ENCODE measurements around the gene LMOD1.
A peak's percentile ranks its signal among the peaks of the same experiment; 100 is the strongest.
"Not testable (repeated sequence)": the region's sequence is repeated elsewhere in the genome, so short reads cannot be mapped to it uniquely, and the experiment has no call there.

The LMOD1 gene

GRCh38 chr1:201941420-201942128, 4.8 kb downstream of the LMOD1 start:
- no peak overlapping the region for H3K4me3 ChIP-seq (ENCODE audit: control insufficient read depth in 1 of 7, extremely low read depth in 1 of 7, insufficient read depth in 4 of 7, low read depth in 2 of 7, low read length in 6 of 7)
- ChIA-PET POLR2A (no interaction called here), CTCF (interaction anchor here (1.4 to 6.3 kb wide), 2 partner anchors 31 to 45 kb away, joined by 4 to 45 read pairs; no protein-coding TSS in a partner anchor)
- H3K36me3 ChIP-seq (ENCODE audit: control insufficient read depth in 4 of 4, insufficient read depth in 4 of 4, low read length in 3 of 4), result no peaks in the 10 kb centered on the region
- H3K27ac ChIP-seq (ENCODE audit: insufficient read depth in 1 of 2, low read depth in 1 of 2, low read length in 2 of 2, poor library complexity in 1 of 2, severe bottlenecking in 2 of 2), result peak overlapping the region in 1 of 2 experiments; percentile 47
- H3K27me3 ChIP-seq (replicated peaks in 2 of 5; ENCODE audit: control insufficient read depth in 4 of 5, insufficient read depth in 5 of 5, low read length in 4 of 5), result peaks cover 8 to 31% (median 13%) of the 10 kb centered on the region in 5 experiments
- H3K9me3 ChIP-seq (ENCODE audit: control extremely low read depth in 1 of 5, control insufficient read depth in 4 of 5, insufficient read depth in 2 of 5, low read depth in 1 of 5, low read length in 4 of 5), result no peaks in the 10 kb centered on the region
- peaks cover 0 to 9% (median 6%) of the 10 kb centered on the region in 4 experiments for H3K4me1 ChIP-seq (ENCODE audit: control extremely low read depth in 1 of 4, control insufficient read depth in 4 of 4, insufficient read depth in 4 of 4, low read length in 3 of 4)
- no peak for DNase-seq
- 95% methylated on average over 12 of the region's 18 CpGs for WGBS (ENCODE audit: insufficient coverage)

- POLR2A ChIA-PET, result interaction anchor here (0.6 kb wide), 1 partner anchor 17 kb away, joined by 4 read pairs; no protein-coding TSS in a partner anchor
- 100% methylated on average over 9 of the region's 10 CpGs for WGBS (ENCODE audit: insufficient coverage)
- not testable (repeated sequence) for H3K4me3 ChIP-seq (ENCODE audit: control insufficient read depth in 1 of 7, extremely low read depth in 1 of 7, insufficient read depth in 4 of 7, low read depth in 2 of 7, low read length in 6 of 7); H3K36me3 ChIP-seq (ENCODE audit: control insufficient read depth in 4 of 4, insufficient read depth in 4 of 4, low read length in 3 of 4); H3K9me3 ChIP-seq (ENCODE audit: control extremely low read depth in 1 of 5, control insufficient read depth in 4 of 5, insufficient read depth in 2 of 5, low read depth in 1 of 5, low read length in 4 of 5); H3K4me1 ChIP-seq (ENCODE audit: control extremely low read depth in 1 of 4, control insufficient read depth in 4 of 4, insufficient read depth in 4 of 4, low read length in 3 of 4); DNase-seq; H3K27ac ChIP-seq (ENCODE audit: insufficient read depth in 1 of 2, low read depth in 1 of 2, low read length in 2 of 2, poor library complexity in 1 of 2, severe bottlenecking in 2 of 2)
- CTCF ChIA-PET, result interaction anchor here (0.9 to 1.4 kb wide), 3 partner anchors 32 to 63 kb away, joined by 3 to 4 read pairs (median 3); no protein-coding TSS in a partner anchor
- peaks cover 2 to 19% (median 6%) of the 10 kb centered on the region in 5 experiments for H3K27me3 ChIP-seq (replicated peaks in 2 of 5; ENCODE audit: control insufficient read depth in 4 of 5, insufficient read depth in 5 of 5, low read length in 4 of 5)
Observed at GRCh38 chr1:201940316-201940715, 6.0 kb downstream of the LMOD1 start.

- no peaks in the 10 kb centered on the region for H3K9me3 ChIP-seq (ENCODE audit: control extremely low read depth in 1 of 5, control insufficient read depth in 4 of 5, insufficient read depth in 2 of 5, low read depth in 1 of 5, low read length in 4 of 5)
- peaks cover 0 to 2% (median 0%) of the 10 kb centered on the region in 4 experiments for H3K4me1 ChIP-seq (ENCODE audit: control extremely low read depth in 1 of 4, control insufficient read depth in 4 of 4, insufficient read depth in 4 of 4, low read length in 3 of 4)
- POLR2A ChIA-PET, result no interaction called here
- H3K27ac ChIP-seq (ENCODE audit: insufficient read depth in 1 of 2, low read depth in 1 of 2, low read length in 2 of 2, poor library complexity in 1 of 2, severe bottlenecking in 2 of 2), result no peak overlapping the region
- peaks cover 0 to 11% (median 2%) of the 10 kb centered on the region in 5 experiments for H3K27me3 ChIP-seq (replicated peaks in 2 of 5; ENCODE audit: control insufficient read depth in 4 of 5, insufficient read depth in 5 of 5, low read length in 4 of 5)
- 94% methylated on average over 5 of the region's 5 CpGs for WGBS (ENCODE audit: insufficient coverage)
- no peak overlapping the region for H3K4me3 ChIP-seq (ENCODE audit: control insufficient read depth in 1 of 7, extremely low read depth in 1 of 7, insufficient read depth in 4 of 7, low read depth in 2 of 7, low read length in 6 of 7)
- H3K36me3 ChIP-seq (ENCODE audit: control insufficient read depth in 4 of 4, insufficient read depth in 4 of 4, low read length in 3 of 4), result no peaks in the 10 kb centered on the region
- CTCF ChIA-PET, result interaction anchor here (0.9 to 1.2 kb wide), 2 partner anchors 44 to 63 kb away, joined by 3 read pairs; no protein-coding TSS in a partner anchor
- no peak for DNase-seq
Observed at GRCh38 chr1:201939574-201939973, 6.8 kb downstream of the LMOD1 start.

GRCh38 chr1:201939148-201939547, 7.2 kb downstream of the LMOD1 start:
- CTCF ChIA-PET, result interaction anchor here (0.9 to 1.2 kb wide), 5 partner anchors 12 to 71 kb away, joined by 3 read pairs; no protein-coding TSS in a partner anchor
- H3K4me3 ChIP-seq (ENCODE audit: control insufficient read depth in 1 of 7, extremely low read depth in 1 of 7, insufficient read depth in 4 of 7, low read depth in 2 of 7, low read length in 6 of 7), result no peak overlapping the region
- H3K36me3 ChIP-seq (ENCODE audit: control insufficient read depth in 4 of 4, insufficient read depth in 4 of 4, low read length in 3 of 4), result no peaks in the 10 kb centered on the region
- POLR2A ChIA-PET, result no interaction called here
- no peak overlapping the region for H3K27ac ChIP-seq (ENCODE audit: insufficient read depth in 1 of 2, low read depth in 1 of 2, low read length in 2 of 2, poor library complexity in 1 of 2, severe bottlenecking in 2 of 2)
- DNase-seq, result no peak
- peaks cover 0 to 7% (median 4%) of the 10 kb centered on the region in 5 experiments for H3K27me3 ChIP-seq (replicated peaks in 2 of 5; ENCODE audit: control insufficient read depth in 4 of 5, insufficient read depth in 5 of 5, low read length in 4 of 5)
- no peaks in the 10 kb centered on the region for H3K9me3 ChIP-seq (ENCODE audit: control extremely low read depth in 1 of 5, control insufficient read depth in 4 of 5, insufficient read depth in 2 of 5, low read depth in 1 of 5, low read length in 4 of 5)
- 98% methylated on average over 3 of the region's 4 CpGs for WGBS (ENCODE audit: insufficient coverage)
- peaks cover 0 to 2% (median 0%) of the 10 kb centered on the region in 4 experiments for H3K4me1 ChIP-seq (ENCODE audit: control extremely low read depth in 1 of 4, control insufficient read depth in 4 of 4, insufficient read depth in 4 of 4, low read length in 3 of 4)

GRCh38 chr1:201938440-201939035, 7.8 kb downstream of the LMOD1 start:
- Histone ChIP-seq H3K4me1 (ENCODE audit: control extremely low read depth in 1 of 4, control insufficient read depth in 4 of 4, insufficient read depth in 4 of 4, low read length in 3 of 4) (peaks cover 0 to 2% (median 0%) of the 10 kb centered on the region in 4 experiments), H3K27ac (ENCODE audit: insufficient read depth in 1 of 2, low read depth in 1 of 2, low read length in 2 of 2, poor library complexity in 1 of 2, severe bottlenecking in 2 of 2) (no peak overlapping the region), H3K27me3 (replicated peaks in 2 of 5; ENCODE audit: control insufficient read depth in 4 of 5, insufficient read depth in 5 of 5, low read length in 4 of 5) (peaks cover 0 to 5% (median 3%) of the 10 kb centered on the region in 5 experiments), H3K36me3 (ENCODE audit: control insufficient read depth in 4 of 4, insufficient read depth in 4 of 4, low read length in 3 of 4) (no peaks in the 10 kb centered on the region), H3K4me3 (ENCODE audit: control insufficient read depth in 1 of 7, extremely low read depth in 1 of 7, insufficient read depth in 4 of 7, low read depth in 2 of 7, low read length in 6 of 7) (no peak overlapping the region), H3K9me3 (ENCODE audit: control extremely low read depth in 1 of 5, control insufficient read depth in 4 of 5, insufficient read depth in 2 of 5, low read depth in 1 of 5, low read length in 4 of 5) (no peaks in the 10 kb centered on the region)
- POLR2A ChIA-PET, result interaction anchor here (0.7 kb wide), 1 partner anchor 80 kb away, joined by 4 read pairs; no protein-coding TSS in a partner anchor
- no peak for DNase-seq
- CTCF ChIA-PET, result interaction anchor here (0.9 to 1.6 kb wide), 4 partner anchors 11 to 71 kb away, joined by 3 read pairs; no protein-coding TSS in a partner anchor
- 94% methylated on average over 3 of the region's 4 CpGs for WGBS (ENCODE audit: insufficient coverage)

- H3K4me3 ChIP-seq (ENCODE audit: control insufficient read depth in 1 of 7, extremely low read depth in 1 of 7, insufficient read depth in 4 of 7, low read depth in 2 of 7, low read length in 6 of 7), result no peak overlapping the region
- peak in 2 of 3 donors; percentile 8 to 26 for DNase-seq
- H3K4me1 ChIP-seq (ENCODE audit: control extremely low read depth in 1 of 4, control insufficient read depth in 4 of 4, insufficient read depth in 4 of 4, low read length in 3 of 4), result peaks cover 0 to 2% (median 0%) of the 10 kb centered on the region in 4 experiments
- CTCF ChIA-PET, result interaction anchor here (1.2 to 1.7 kb wide), 3 partner anchors 13 to 55 kb away, joined by 3 read pairs; no protein-coding TSS in a partner anchor
- POLR2A ChIA-PET, result interaction anchor here (0.7 kb wide), 1 partner anchor 80 kb away, joined by 4 read pairs; no protein-coding TSS in a partner anchor
- no peaks in the 10 kb centered on the region for H3K36me3 ChIP-seq (ENCODE audit: control insufficient read depth in 4 of 4, insufficient read depth in 4 of 4, low read length in 3 of 4)
- H3K27me3 ChIP-seq (replicated peaks in 2 of 5; ENCODE audit: control insufficient read depth in 4 of 5, insufficient read depth in 5 of 5, low read length in 4 of 5), result peaks cover 0 to 7% (median 0%) of the 10 kb centered on the region in 5 experiments
- WGBS (ENCODE audit: insufficient coverage), result no CpG with 5 or more reads among the region's 5 CpGs
- no peak overlapping the region for H3K27ac ChIP-seq (ENCODE audit: insufficient read depth in 1 of 2, low read depth in 1 of 2, low read length in 2 of 2, poor library complexity in 1 of 2, severe bottlenecking in 2 of 2)
- no peaks in the 10 kb centered on the region for H3K9me3 ChIP-seq (ENCODE audit: control extremely low read depth in 1 of 5, control insufficient read depth in 4 of 5, insufficient read depth in 2 of 5, low read depth in 1 of 5, low read length in 4 of 5)
Observed at GRCh38 chr1:201937624-201938213, 8.6 kb downstream of the LMOD1 start.

Data from common myeloid progenitor, CD34-positive (primary cell).